Activated naive CD8-positive, alpha-beta T cell treated with anti-CD3 and anti-CD28 coated beads for 36 hours (primary cell): Measurements from ENCODE around the gene SERTAD2. TPM values are rescaled to one million over a fixed set of nuclear protein-coding genes. Genes with fewer than 3 reads are reported as not detected.
A peak's percentile ranks its signal among the peaks of the same experiment; 100 is the strongest.

Source experiments
- DNase-seq: peaks from one replicate; pipeline ENCODE4 v3.0.0; 2021
- H3K27ac Mint-ChIP-seq: one replicate; pipeline ENCODE4 v1.8.0; 2022; ENCODE audit warnings: mild to moderate bottlenecking, moderate library complexity, mixed read lengths
- H3K27me3 Mint-ChIP-seq: one replicate; pipeline ENCODE4 v1.8.0; 2022; ENCODE audit warnings: mild to moderate bottlenecking, mixed read lengths
- H3K36me3 Mint-ChIP-seq: one replicate; pipeline ENCODE4 v1.8.0; 2021; ENCODE audit warnings: mild to moderate bottlenecking, mixed read lengths
- H3K4me1 Mint-ChIP-seq: one replicate; pipeline ENCODE4 v1.8.0; 2021; ENCODE audit warnings: mixed read lengths
- H3K4me3 Mint-ChIP-seq: one replicate; pipeline ENCODE4 v1.8.0; 2022; ENCODE audit warnings: mild to moderate bottlenecking, moderate library complexity, mixed read lengths
- H3K9me3 Mint-ChIP-seq: one replicate; pipeline ENCODE4 v1.8.0; 2022; ENCODE audit warnings: mixed read lengths
- total RNA-seq, 2 experiments: library from RNA; stranded (reverse); gene quantifications; one replicate each; pipeline ENCODE4 v1.2.3, GENCODE V29; 2021

The SERTAD2 gene
- total RNA-seq, 2 experiments from 2014 or later: 22.7 to 23.3 TPM

DNA sequence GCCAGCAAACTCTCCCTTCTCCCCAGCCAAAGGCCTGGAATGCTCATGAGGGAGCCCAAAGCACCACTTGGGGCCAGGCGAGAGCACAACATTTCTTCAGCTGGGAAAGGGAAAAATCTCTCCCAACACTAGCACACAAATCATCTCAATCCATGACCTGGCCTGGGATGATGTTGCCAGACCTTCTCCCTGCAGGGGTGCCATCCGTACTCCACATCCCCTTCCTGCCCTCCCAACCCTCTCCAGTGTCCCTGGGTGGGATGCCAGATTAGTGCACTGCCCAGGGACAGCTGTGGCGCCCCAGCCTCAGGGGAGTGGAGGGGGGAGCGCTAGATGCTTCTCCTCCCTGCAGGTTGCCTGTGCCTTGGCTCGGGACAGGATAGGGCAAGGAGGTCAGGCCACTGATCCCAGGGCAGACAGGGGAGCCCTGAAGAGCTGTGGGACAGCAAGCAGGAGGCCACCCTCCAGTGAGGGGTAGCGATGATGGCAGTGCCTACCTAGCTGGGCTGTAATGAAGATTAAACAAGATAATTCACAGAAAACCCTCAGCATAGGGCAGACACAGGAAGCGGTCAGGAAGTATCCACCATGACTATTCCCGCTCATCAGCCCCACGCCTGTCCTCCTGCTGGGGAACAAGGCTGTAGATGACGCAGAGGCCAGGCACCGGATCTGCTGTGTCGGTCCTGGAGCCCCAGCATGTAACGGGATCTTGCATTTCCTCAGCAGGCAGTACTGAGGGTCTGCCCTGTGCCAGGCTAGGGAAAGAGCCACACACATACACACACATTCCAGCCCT, 31.1 kb downstream of the SERTAD2 start:
- no peak overlapping the region for H3K4me3 Mint-ChIP-seq
- no peak overlapping the region for H3K27ac Mint-ChIP-seq
- no peaks in the 10 kb centered on the region for H3K36me3 Mint-ChIP-seq
- H3K27me3 Mint-ChIP-seq: no peaks in the 10 kb centered on the region
- no peaks in the 10 kb centered on the region for H3K4me1 Mint-ChIP-seq
- H3K9me3 Mint-ChIP-seq: no peaks in the 10 kb centered on the region
- no peak for DNase-seq

DNA sequence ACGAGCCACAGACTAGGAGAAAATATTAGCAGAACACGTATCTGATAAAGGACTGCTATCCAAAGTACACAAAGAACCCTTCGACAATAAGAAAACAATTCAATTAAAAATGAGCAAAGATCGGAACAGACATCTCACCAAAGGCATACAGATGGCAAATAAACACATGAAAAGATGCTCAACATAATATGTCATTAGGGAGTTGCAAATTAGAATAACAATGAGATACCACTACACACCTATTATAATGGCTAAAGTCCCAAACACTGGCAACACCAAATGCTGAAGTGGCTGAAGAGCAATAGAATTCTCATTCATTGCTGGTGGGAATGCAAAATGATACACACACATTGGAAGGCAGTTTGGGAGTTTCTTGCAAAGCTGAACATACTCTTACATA, 33.1 kb downstream of the SERTAD2 start:
- DNase-seq: no peak
- no peaks in the 10 kb centered on the region for H3K27me3 Mint-ChIP-seq
- H3K27ac Mint-ChIP-seq: no peak overlapping the region
- H3K36me3 Mint-ChIP-seq: no peaks in the 10 kb centered on the region
- H3K4me3 Mint-ChIP-seq: no peak overlapping the region
- no peaks in the 10 kb centered on the region for H3K4me1 Mint-ChIP-seq
- no peaks in the 10 kb centered on the region for H3K9me3 Mint-ChIP-seq

DNA sequence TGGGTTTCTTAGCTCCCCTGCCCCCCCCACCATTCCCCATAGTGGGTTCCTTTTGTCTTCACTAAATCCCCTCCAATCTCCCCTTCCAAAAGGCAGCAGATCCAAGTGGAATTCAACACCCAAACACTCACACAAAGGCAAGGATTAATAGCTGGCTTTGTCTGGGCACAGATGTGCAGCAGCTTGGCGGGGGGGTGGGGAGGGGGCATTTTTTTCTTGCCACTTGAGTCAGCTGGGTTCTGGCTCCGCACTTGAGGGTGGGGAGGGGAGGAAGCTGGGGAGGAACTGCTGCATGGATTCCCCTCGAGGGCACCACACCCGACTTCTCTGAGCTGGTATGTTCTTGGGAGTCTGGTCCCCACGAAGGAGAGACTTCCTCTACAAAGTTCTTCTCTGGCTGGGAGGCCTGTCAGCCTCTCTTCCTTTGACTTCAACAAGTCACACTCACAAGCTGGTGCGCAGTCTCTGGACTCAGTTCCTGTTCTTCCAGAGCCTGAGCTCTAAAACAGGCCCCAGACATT, 36.0 kb downstream of the SERTAD2 start:
- Mint-ChIP-seq H3K36me3 (no peaks in the 10 kb centered on the region), H3K4me3 (no peak overlapping the region), H3K4me1 (no peaks in the 10 kb centered on the region)

DNA sequence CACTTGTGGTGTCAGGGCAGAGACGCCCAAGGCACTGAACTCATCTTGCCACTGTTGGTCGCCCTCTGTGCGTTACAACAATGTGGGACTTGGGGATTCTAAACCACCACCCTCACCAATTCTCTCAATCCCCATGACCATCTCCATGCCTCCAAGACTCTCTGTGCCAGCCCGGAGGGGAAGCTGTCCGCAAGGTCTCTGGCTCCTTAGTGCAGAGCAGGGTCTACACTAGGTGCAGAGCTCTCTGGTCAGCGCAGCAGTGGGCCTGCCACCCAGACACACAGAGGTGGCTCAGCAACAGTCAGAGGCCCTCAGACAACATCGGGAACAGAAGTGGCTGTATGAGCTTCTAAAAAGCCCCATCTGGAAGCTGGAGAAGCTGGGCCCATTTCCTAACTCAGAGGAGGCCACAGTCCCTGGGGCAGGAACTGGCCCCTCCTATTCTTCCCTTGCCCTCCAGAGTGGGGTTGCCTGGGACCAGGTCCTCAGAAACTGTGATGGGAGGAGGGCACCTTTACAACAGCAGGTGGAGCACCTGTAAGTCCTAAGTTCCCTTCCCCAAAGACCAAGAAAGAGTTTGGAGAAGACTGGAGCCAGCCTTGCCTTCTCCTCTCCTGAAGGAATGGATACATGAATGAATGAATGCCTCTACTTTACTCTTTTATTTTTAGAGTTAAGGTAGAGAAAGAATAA, 37.7 kb downstream of the SERTAD2 start:
- Mint-ChIP-seq H3K27ac (no peak overlapping the region), H3K9me3 (no peaks in the 10 kb centered on the region), H3K36me3 (no peaks in the 10 kb centered on the region), H3K27me3 (no peaks in the 10 kb centered on the region), H3K4me1 (no peaks in the 10 kb centered on the region), H3K4me3 (no peak overlapping the region)
- DNase-seq: no peak

More for the DNA sequence above, 36.0 kb downstream of the SERTAD2 start:
- Mint-ChIP-seq H3K9me3 (no peaks in the 10 kb centered on the region), H3K27ac (no peak overlapping the region), H3K27me3 (no peaks in the 10 kb centered on the region)
- DNase-seq: no peak

DNA sequence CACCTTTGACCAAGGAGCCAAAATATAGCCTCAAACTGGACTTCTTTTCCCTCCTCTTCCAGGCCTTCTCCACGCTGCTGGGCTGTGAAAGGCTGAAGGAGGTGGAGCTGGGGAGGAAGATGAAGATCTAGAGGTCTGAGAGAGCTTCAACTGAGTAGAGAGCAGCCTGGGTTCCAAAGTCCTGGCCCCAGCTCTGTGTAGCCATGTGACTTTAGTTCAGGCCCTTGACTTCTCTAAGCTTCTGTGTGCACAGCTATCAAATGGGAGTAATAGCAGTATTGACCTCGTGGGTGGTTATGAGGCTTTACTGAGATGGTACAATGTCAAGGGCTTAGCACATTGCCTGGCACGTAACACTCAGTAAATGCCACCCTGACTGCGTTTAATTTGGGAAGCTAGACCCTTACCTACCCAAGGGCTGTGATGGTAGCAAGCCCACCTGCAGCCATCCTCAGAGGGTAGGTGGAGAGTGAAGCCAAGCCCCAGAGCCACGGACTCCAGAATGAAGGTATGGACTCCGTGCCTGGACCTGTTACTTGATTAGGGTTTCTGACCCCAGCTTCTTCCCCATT, 38.4 kb downstream of the SERTAD2 start:
- no peaks in the 10 kb centered on the region for H3K27me3 Mint-ChIP-seq
- no peak overlapping the region for H3K27ac Mint-ChIP-seq
- DNase-seq: no peak
- H3K4me3 Mint-ChIP-seq: no peak overlapping the region
- H3K36me3 Mint-ChIP-seq: no peaks in the 10 kb centered on the region
- H3K4me1 Mint-ChIP-seq: no peaks in the 10 kb centered on the region
- H3K9me3 Mint-ChIP-seq: no peaks in the 10 kb centered on the region

DNA sequence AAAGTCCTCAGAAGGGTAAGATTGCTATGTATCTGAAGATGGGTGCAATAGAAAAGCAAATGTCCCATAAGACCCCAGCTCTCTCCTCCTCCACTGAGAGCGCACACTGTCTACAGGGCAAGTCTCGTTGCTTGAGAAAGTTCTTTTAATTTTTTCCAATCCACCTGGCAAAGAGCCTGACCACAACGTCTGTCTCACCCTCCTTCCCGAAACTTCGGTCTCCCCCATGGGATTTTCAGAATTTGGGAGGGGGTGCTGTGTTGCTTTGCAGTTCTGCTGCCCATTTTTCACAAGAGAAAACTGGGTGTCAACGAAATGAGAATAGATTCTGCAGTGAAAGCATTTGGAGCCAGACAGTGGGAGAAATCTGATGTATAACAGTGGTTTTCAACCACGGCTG, 40.4 kb downstream of the SERTAD2 start:
- Mint-ChIP-seq H3K36me3 (no peaks in the 10 kb centered on the region), H3K27ac (no peak overlapping the region), H3K4me1 (peaks cover 6% of the 10 kb centered on the region), H3K9me3 (no peaks in the 10 kb centered on the region), H3K4me3 (no peak overlapping the region), H3K27me3 (no peaks in the 10 kb centered on the region)
- no peak for DNase-seq

DNA sequence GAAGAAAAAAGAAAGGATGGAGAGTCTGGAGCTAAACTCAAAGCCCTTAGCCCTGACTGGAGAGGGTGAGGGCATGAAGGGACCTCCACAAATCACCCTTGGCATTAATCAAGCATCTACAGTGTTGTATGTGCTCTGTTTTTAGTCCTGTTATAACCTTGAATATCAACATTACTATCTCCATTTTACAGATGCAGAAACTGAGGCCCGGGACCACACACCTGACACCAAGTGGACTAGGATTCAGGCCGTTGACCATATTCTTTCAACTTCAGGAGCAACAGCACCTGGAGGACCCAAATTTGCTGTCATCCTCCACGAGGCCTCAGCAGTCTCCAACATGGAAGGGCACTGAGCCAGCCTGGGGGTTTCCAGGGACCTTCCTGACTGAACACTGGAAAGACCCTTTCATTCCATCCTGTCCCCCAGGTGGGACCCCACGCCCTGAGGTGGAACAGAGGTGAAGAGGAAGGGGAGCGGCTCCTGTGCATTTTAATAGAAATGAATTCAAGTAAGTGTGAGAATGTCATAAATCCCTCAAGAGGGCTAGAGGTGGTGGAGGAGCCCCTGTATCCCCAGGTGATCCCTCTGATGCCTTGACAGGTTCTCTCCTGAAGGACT, 41.0 kb downstream of the SERTAD2 start:
- Mint-ChIP-seq H3K36me3 (no peaks in the 10 kb centered on the region), H3K4me1 (peaks cover 12% of the 10 kb centered on the region), H3K27ac (no peak overlapping the region), H3K27me3 (no peaks in the 10 kb centered on the region), H3K9me3 (no peaks in the 10 kb centered on the region), H3K4me3 (no peak overlapping the region)
- no peak for DNase-seq

DNA sequence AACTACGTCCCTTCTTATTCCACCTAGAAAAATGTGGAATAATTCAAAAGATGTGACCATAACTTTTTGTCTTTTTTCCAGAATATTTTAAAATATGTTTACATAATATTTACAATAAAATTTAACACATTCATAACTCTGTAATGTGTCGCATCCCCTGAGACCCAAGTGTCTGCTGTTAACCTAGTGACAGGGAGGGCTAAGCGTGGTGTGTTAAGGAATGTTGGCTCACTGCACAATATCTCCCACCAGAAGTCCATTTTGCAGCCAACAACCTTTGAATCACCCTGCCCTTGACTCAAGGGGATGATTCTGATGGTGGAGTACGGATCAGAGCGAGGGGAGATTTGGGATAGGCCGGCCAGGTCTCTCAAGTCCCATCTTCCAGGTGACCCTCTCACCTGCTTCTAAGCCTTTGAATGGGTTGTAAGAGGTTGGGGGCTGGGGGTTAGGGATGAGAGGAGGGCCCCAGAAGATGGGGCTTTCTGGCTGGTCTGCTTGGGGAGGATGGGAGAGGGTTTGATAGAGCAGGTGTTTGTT, 43.3 kb downstream of the SERTAD2 start:
- Mint-ChIP-seq H3K4me3 (no peak overlapping the region), H3K36me3 (no peaks in the 10 kb centered on the region), H3K9me3 (no peaks in the 10 kb centered on the region), H3K27ac (no peak overlapping the region), H3K4me1 (peaks cover 28% of the 10 kb centered on the region), H3K27me3 (no peaks in the 10 kb centered on the region)
- DNase-seq: no peak

DNA sequence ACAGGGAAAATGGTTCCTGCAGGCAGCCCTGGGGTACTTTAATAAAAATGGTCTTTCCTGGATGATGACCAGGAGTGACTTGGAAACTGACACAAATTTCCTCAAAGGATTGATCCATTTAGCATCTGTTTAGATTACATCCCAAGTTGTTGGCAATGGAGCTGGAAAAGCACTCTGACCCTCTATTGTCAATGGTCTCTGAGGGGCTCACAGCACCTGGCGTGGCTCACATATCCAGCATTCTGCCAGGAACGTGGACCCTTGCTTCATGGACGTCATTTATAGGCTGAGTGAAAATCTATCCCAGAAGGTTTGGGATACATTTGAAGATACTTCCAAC, 43.8 kb downstream of the SERTAD2 start:
- Mint-ChIP-seq H3K27me3 (no peaks in the 10 kb centered on the region), H3K27ac (no peak overlapping the region), H3K9me3 (no peaks in the 10 kb centered on the region), H3K4me1 (peaks cover 28% of the 10 kb centered on the region), H3K4me3 (peak overlapping the region; percentile 66), H3K36me3 (no peaks in the 10 kb centered on the region)
- no peak for DNase-seq

DNA sequence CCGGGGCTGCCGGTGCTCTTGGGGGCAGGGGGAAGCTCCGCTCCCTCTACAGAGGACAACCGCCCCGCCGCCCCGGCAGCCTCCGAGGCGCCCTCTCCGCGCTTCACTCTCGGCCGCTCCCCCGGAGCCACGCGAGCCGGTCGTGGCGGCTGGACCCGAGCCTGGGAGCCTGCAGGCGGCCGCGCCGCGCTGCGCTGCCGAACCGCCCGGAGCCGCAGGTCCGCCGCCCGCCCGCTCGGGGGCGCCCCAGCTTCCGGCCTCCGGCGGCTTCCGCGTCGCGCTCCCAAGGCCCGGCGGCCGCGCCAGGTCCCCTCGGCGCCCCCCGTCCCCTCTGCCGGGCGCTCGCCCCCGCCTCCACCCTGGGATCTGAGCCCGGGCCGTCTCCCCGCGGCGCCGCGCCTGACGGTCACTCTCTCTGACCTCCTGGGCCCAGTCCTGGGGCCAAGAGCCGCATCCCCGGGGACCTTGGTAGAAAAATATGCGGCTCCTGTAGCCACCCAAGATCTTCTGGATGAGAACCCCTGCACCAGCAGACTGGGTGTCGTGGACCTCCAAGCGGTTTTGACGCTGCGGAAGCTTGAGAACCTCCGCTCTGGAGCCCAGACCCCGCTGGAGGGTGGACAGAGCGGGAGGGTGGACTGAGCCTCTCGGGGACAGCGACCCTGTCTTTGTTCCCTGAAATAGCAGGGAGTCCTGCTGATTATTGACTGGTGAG, 44.3 kb downstream of the SERTAD2 start:
- no peaks in the 10 kb centered on the region for H3K27me3 Mint-ChIP-seq
- peaks cover 2% of the 10 kb centered on the region for H3K36me3 Mint-ChIP-seq
- no peaks in the 10 kb centered on the region for H3K9me3 Mint-ChIP-seq
- DNase-seq: peak; percentile 84
- H3K4me1 Mint-ChIP-seq: peaks cover 30% of the 10 kb centered on the region
- peak overlapping the region; percentile 66 for H3K4me3 Mint-ChIP-seq
- H3K27ac Mint-ChIP-seq: no peak overlapping the region

DNA sequence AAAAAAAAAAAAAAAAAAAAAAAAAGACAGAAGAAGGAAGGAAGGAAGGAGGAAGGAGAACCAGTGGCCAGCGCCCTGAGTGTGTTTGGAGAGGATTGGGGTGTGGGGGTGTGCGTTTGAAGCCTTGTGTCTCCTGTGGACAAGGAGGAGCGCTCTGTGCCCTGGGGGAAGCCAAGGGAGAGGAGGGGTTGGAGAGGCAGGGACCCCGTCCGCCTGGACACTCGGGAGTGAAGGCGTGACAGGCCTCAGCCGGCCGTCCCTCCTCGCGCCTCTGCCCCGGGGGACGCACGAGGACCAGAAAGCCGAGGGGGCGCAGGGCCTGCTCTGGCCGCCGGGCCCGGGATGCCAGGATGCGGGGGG, 44.9 kb downstream of the SERTAD2 start:
- H3K36me3 Mint-ChIP-seq: peaks cover 2% of the 10 kb centered on the region
- H3K4me3 Mint-ChIP-seq: peak overlapping the region; percentile 71
- H3K9me3 Mint-ChIP-seq: peaks cover 3% of the 10 kb centered on the region
- DNase-seq: peak; percentile 14
- H3K27me3 Mint-ChIP-seq: no peaks in the 10 kb centered on the region
- H3K4me1 Mint-ChIP-seq: peaks cover 30% of the 10 kb centered on the region
- H3K27ac Mint-ChIP-seq: peak overlapping the region; percentile 45

DNA sequence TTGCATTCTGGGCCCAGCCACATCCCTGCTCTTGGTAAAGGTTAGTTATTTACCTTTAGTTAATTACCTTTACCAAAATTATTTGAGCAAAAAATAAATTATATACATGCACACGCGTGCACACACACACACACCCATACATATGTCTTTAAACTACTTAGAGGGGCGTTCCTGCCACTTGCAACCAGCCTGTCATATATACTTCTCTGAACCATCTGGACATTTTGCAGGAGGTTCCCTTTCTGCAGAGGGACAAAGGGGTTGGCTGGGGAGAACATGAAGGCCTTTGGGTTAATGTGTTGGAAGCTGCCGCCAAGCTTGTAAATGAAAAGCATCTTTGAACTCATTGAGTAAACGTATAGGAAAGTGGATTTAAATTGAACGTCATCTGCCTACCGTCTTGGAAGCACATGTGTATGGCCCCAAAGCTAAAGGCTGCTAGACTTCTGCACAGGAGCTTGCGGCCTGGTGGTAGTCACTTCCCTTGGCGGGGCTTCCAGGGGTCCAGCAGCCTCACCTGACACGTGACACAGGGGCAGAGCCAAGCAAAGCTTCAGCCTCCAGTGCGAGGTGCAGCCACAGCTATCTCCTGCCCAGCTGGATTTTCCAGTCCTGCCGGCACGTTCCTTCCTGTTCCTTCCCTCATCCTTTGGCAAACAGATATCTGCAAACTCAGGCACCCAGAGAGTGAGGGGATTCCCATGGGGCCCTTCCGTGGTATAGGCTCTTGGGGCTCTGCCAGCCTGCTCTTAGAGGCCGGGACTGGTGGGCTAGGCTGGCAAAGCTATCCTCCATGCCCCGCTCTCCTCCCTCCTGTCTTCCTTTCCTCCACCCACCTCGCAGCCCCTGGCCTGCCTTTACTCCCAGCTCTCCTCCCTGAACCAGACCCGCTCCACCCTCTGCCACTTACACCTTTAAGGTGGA, 46.1 kb downstream of the SERTAD2 start:
- no peak for DNase-seq
- Mint-ChIP-seq H3K4me3 (no peak overlapping the region), H3K9me3 (peaks cover 3% of the 10 kb centered on the region), H3K4me1 (peaks cover 30% of the 10 kb centered on the region), H3K27me3 (no peaks in the 10 kb centered on the region), H3K27ac (no peak overlapping the region), H3K36me3 (peaks cover 2% of the 10 kb centered on the region)

DNA sequence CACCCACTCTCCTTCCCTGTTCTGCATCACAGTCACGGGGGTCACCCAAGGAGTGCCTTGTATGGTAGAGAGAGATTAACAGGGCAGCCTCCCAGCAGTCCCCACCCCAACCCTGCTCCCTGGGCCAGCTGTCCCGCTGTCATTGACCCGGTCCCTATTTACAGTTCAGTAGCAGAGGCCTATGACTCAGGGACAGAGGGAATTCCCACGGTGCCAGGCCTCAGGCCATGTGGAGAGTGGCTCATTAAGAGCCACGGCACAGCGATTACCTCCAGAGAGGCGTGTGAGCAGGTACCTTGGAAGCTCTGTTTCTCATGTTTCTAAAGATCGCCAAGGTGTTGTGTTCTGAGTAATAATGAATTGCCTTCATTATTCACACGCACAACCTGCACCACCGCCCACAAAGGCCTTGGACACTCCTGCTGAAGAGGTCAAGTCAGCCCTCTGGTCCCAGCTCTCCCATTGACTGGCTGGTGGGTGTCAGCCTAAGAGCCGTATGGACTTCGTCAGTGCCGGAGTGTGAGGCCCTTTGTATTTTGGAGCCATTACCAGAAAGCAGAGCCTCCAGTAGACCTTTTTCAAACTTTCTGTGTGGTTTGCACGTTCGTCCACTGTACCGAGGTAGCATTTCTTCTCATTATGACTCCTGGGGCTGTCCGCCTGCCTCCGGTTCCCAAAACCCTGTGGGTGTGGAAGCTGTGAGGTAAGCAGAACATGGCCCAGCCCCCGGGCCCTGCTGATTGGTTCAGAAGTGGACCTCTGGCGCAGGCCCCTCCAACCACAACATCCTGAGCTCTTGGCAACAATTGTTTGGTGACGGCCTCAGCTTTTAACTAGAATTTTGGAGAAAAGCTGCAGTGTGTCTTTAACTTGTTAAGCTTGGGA, 47.0 kb downstream of the SERTAD2 start:
- Mint-ChIP-seq H3K27ac (peak overlapping the region; percentile 86), H3K4me3 (peak overlapping the region; percentile 44), H3K27me3 (no peaks in the 10 kb centered on the region), H3K36me3 (peaks cover 2% of the 10 kb centered on the region), H3K9me3 (peaks cover 3% of the 10 kb centered on the region), H3K4me1 (peaks cover 30% of the 10 kb centered on the region)
- peak; percentile 90 for DNase-seq
